NCI-H774 (cell line): ENCODE results near the gene IP6K3.

ENCODE experiments used
- DNase-seq: peaks from one replicate; lab custom pipeline; 2025; lab: John Stamatoyannopoulos, UW

The IP6K3 gene

GRCh38 chr6:33777398-33778388, 31.0 kb upstream of the IP6K3 start:
- no peak for DNase-seq

GRCh38 chr6:33776764-33777163, 30.1 kb upstream of the IP6K3 start:
- DNase-seq: no peak

- no peak for DNase-seq
Measured at GRCh38 chr6:33776186-33776585, 29.5 kb upstream of the IP6K3 start.

GRCh38 chr6:33774774-33775173, 28.1 kb upstream of the IP6K3 start:
- no peak for DNase-seq

GRCh38 chr6:33772902-33773472, 26.3 kb upstream of the IP6K3 start:
- no peak for DNase-seq

- no peak for DNase-seq
Measured at GRCh38 chr6:33772082-33772830, 25.6 kb upstream of the IP6K3 start.

- DNase-seq: no peak
Measured at GRCh38 chr6:33771146-33772081, 24.7 kb upstream of the IP6K3 start.

- DNase-seq: no peak
Measured at GRCh38 chr6:33770833-33771145, 24.1 kb upstream of the IP6K3 start.

- DNase-seq: no peak
Measured at GRCh38 chr6:33770124-33770832, 23.6 kb upstream of the IP6K3 start.

GRCh38 chr6:33769248-33769821, 22.6 kb upstream of the IP6K3 start:
- no peak for DNase-seq

- DNase-seq: peak; percentile 50
Measured at GRCh38 chr6:33768644-33769120, 22.0 kb upstream of the IP6K3 start.

- DNase-seq: no peak
Measured at GRCh38 chr6:33766921-33767907, 20.5 kb upstream of the IP6K3 start.

GRCh38 chr6:33765368-33765767, 18.7 kb upstream of the IP6K3 start:
- DNase-seq: no peak

GRCh38 chr6:33764036-33764435, 17.3 kb upstream of the IP6K3 start:
- DNase-seq: no peak

- DNase-seq: no peak
Measured at GRCh38 chr6:33763483-33763882, 16.8 kb upstream of the IP6K3 start.

- no peak for DNase-seq
Measured at GRCh38 chr6:33762713-33763112, 16.0 kb upstream of the IP6K3 start.

- DNase-seq: peak; percentile 61
Measured at GRCh38 chr6:33761922-33762629, 15.4 kb upstream of the IP6K3 start.

- no peak for DNase-seq
Measured at GRCh38 chr6:33761581-33761921, 14.8 kb upstream of the IP6K3 start.
